Measurements from ENCODE around the gene COQ10A.
"Not testable (repeated sequence)": the region's sequence is repeated elsewhere in the genome, so short reads cannot be mapped to it uniquely, and the experiment has no call there.

COQ10A gene

DNA sequence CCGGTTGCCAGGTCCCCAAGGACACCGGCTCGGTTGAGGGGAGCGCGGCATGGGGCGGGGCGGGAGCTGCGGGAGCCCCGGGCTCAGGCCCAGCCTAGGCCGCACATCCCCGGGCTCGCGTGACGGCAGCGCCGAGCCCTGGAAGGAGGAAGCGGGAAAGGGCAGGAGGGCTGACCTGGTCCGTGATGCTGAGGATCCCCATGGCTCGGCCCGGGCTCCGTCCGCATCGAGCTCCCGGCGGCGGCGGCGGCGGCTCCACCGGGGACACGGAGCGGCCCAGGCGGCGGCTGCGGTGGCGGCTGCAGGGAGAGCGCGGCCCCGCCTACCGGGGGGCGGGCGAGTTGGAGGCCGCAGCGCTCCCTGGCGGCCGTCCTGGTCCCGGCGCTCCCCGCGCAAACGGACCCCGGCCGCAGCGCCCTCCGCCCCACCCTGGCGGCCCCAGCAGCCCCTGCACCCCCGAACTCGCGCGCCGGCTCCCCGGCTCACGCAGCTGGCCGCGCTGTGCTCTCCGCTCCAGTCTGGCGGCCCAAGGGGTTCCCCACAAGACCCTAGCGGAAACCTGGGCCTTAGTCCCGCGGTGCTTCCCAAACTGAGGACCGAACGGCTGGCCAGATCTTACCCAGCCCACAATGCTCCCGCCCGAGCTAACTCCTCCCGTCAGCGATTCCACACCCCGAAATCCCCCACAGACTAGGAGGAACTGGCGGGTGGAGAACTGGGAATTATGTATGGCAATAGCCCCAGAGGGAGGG is 8.5 kb upstream of the COQ10A start, which contains the start of gene ANKRD52:
Gene ANKRD52, minus strand, starts transcription at position 317 of the 752 bp plus-strand sequence. Its CDS starts 115 bp downstream, at position 202.
- H3K36me3 ChIP-seq = peaks cover 29% of the 10 kb centered on the region

DNA sequence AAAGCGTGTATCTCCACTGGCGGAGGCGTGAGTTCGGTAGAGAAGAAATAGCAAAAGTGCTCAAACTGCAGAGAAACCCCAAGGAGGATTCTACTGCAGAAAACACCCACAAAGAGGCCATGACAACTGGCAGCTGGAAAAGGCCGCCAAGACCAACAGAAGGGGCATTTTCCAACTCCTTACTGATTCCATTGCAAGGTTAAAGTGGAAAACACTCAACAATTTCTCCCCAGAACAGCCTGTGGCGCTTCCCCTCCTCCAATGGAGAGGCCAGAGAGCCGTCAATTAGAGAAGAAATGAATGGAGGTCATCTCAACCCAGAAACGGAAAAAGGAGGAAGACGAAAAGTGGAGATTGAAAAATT is 7.9 kb upstream of the COQ10A start:
- TF ChIP-seq, protein P1, sequence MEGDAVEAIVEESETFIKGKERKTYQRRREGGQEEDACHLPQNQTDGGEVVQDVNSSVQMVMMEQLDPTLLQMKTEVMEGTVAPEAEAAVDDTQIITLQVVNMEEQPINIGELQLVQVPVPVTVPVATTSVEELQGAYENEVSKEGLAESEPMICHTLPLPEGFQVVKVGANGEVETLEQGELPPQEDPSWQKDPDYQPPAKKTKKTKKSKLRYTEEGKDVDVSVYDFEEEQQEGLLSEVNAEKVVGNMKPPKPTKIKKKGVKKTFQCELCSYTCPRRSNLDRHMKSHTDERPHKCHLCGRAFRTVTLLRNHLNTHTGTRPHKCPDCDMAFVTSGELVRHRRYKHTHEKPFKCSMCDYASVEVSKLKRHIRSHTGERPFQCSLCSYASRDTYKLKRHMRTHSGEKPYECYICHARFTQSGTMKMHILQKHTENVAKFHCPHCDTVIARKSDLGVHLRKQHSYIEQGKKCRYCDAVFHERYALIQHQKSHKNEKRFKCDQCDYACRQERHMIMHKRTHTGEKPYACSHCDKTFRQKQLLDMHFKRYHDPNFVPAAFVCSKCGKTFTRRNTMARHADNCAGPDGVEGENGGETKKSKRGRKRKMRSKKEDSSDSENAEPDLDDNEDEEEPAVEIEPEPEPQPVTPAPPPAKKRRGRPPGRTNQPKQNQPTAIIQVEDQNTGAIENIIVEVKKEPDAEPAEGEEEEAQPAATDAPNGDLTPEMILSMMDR (IDR thresholded peaks at IDR 0.05; ENCODE audit: low read depth, low read length) = no peak
- peaks cover 24% of the 10 kb centered on the region for H3K36me3 ChIP-seq
- no peak for DNase-seq
- H3K4me1 ChIP-seq = peaks cover 11% of the 10 kb centered on the region
- peak overlapping the region; percentile 82 for H3K4me3 ChIP-seq (ENCODE audit: low read depth, low read length)
- H3K27me3 ChIP-seq = no peaks in the 10 kb centered on the region
- H3K9me3 ChIP-seq = no peaks in the 10 kb centered on the region

More for the DNA sequence above, 8.5 kb upstream of the COQ10A start, which contains the start of gene ANKRD52:
- Histone ChIP-seq H3K27me3 (no peaks in the 10 kb centered on the region), H3K4me3 (ENCODE audit: low read depth, low read length) (peak within 1 kb of the TSS; percentile 82), H3K4me1 (peaks cover 11% of the 10 kb centered on the region), H3K9me3 (no peaks in the 10 kb centered on the region)
- peak; percentile 84 for DNase-seq
- TF ChIP-seq, protein P1 (IDR thresholded peaks at IDR 0.05; ENCODE audit: low read depth, low read length) = peak; percentile 26

DNA sequence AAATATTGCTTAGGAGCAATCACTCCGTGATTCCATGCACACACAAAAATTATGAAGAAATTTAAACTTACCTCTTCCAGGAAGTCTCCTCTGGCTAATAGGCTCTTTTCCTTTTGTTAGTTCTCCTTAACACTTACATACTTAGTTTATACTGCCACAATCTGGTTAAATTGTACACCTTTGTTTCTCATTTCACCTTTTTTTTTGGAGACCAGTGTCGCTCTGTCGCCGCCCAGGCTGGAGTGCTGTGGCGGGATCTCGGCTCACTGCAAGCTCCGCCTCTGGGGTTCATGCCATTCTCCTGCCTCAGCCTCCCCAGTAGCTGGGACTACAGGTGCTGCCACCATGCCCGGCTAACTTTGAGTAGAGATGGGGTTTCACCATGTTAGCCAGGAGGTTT is 6.4 kb upstream of the COQ10A start:
- TF ChIP-seq, protein P1 (IDR thresholded peaks at IDR 0.05; ENCODE audit: low read depth, low read length) = no peak
- H3K4me3 ChIP-seq (ENCODE audit: low read depth, low read length) = no peak overlapping the region
- H3K36me3 ChIP-seq = peaks cover 14% of the 10 kb centered on the region
- H3K9me3 ChIP-seq = no peaks in the 10 kb centered on the region
- DNase-seq = no peak
- no peaks in the 10 kb centered on the region for H3K27me3 ChIP-seq
- H3K4me1 ChIP-seq = peaks cover 11% of the 10 kb centered on the region

DNA sequence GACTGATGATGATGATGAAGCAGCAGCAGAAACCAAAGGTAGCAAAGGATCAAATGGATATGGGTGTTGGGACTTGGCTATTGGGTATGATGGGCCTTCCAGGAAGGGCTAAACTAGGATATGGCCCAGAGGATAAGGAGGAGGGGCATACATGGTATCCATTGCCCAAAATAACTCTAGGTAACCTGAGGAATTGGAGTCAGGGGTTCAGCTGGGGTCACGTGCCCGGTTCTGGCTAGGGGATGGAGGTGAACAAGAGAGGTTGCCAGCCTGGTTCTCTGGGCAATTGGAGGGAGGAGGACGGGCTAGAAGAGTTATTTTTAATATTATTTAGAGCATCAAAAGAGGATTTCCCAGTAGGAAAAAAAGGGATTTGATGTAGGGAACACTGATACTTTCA is 5.8 kb upstream of the COQ10A start:
- no peak for DNase-seq
- H3K4me1 ChIP-seq = peaks cover 11% of the 10 kb centered on the region
- peaks cover 8% of the 10 kb centered on the region for H3K36me3 ChIP-seq
- no peak overlapping the region for H3K4me3 ChIP-seq (ENCODE audit: low read depth, low read length)
- no peaks in the 10 kb centered on the region for H3K27me3 ChIP-seq
- TF ChIP-seq, protein P1 (IDR thresholded peaks at IDR 0.05; ENCODE audit: low read depth, low read length) = no peak
- H3K9me3 ChIP-seq = no peaks in the 10 kb centered on the region

DNA sequence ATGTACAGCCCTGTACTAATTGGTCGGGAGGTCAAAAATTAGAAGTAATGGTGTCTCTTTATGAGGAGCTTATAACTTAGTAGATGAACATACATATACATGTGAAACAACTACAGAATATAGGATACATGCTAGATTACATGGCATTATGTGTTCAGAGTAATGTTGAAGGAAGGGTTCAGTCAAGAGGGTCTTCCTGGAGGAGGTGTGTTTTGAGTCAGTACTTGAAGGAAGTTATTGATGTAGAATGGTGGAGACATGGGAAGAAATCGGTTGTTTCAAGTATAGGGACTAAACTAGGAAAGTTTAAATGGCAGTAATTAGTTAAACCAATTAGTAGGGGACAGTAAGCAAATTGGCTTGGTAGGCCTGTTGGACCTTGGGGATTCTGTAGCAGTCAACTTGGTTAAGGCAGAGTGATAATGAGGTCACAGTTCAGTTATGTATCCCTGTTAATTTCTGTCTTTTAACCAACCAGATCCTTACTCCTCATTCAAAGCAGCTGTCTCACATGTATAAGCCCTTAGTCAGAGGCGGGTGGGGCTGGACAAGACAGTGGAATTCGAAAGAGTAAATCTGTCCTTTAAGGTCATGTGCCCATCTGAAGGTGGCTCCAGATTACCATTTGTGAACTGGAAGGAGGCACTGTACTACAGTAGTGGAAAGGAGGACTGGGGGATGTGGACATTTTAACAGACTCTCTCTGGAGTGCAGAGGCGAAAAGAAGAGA is 5.1 kb upstream of the COQ10A start:
- DNase-seq = no peak
- Histone ChIP-seq H3K4me1 (peaks cover 6% of the 10 kb centered on the region), H3K4me3 (ENCODE audit: low read depth, low read length) (no peak overlapping the region), H3K9me3 (no peaks in the 10 kb centered on the region), H3K27me3 (no peaks in the 10 kb centered on the region), H3K36me3 (peaks cover under 1% of the 10 kb centered on the region)
- TF ChIP-seq, protein P1 (IDR thresholded peaks at IDR 0.05; ENCODE audit: low read depth, low read length) = no peak

DNA sequence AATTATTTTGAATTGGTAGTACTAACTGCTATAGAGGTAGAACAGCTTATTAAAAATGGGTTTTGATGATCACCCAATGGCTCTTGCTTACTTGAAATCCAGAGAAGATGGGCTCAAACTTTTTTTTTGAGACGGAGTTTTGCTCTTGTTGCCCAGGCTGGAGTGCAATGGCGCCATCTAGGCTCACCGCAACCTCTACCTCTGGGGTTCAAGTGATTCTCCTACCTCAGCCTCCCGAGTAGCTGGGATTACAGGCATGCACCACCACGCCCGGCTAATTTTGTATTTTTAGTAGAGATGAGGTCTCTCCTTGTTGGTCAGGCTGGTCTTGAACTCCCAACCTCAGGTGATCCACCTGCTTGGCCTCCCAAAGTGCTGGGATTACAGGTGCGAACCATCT is 3.8 kb upstream of the COQ10A start:
- H3K4me3 ChIP-seq (ENCODE audit: low read depth, low read length); H3K36me3 ChIP-seq; H3K9me3 ChIP-seq; DNase-seq; H3K27me3 ChIP-seq; H3K4me1 ChIP-seq: not testable (repeated sequence)
- TF ChIP-seq, protein P1 (IDR thresholded peaks at IDR 0.05; ENCODE audit: low read depth, low read length) = peak; percentile 19; the same call in 1 of the 2 replicates

DNA sequence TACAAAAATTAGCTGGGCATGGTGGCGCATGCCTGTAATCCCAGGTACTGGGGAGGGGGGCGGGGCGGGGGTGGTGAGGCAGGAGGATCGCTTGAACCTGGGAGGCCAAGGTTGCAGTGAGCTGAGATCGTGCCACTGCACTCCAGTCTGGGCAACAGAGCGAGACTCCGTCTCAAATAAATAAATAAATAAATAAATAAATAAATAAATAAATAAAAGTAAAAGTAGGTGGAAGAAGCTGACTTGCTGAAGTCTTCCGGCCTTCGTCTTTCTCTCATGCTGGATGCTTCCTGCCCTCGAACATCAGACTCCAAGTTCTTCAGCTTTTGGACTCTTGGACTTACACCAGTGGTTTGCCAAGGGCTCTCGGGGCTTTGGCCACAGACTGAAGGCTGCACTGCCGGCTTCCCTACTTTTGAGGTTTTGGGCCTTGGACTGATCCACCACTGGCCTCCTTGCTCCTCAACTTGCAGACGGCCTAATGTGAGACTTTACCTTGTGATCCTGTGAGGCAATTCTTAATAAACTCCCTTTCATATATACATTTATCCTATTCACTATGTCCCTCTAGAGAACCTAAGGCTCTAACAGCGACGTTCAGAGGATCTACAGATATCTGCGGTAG is 562 bp upstream of the COQ10A start:
- H3K9me3 ChIP-seq, H3K4me1 ChIP-seq, DNase-seq, H3K27me3 ChIP-seq: not testable (repeated sequence)
- Histone ChIP-seq H3K36me3 (peaks cover 21% of the 10 kb centered on the region), H3K4me3 (ENCODE audit: low read depth, low read length) (peak overlapping the region; percentile 87)
